ENCODE results near the gene GHRL. TPM values are rescaled to one million over a fixed set of nuclear protein-coding genes. Genes with fewer than 3 reads are reported as not detected.

Gene GHRL
- total RNA-seq, 1 experiment from 2014 or later = not detected

- TF ChIP-seq RAD21 (IDR thresholded peaks at IDR 0.05; ENCODE audit: low read depth) (no peak), EGR1 (IDR thresholded peaks at IDR 0.05; ENCODE audit: low read depth) (no peak)
Observed at GRCh38 chr3:10317961-10318350, 25.2 kb upstream of the GHRL start (continued).

- Histone ChIP-seq H3K27ac (ENCODE audit: low read depth, low read length) (no peak overlapping the region), H3K9ac (ENCODE audit: low read length) (no peak overlapping the region), H3K4me1 (ENCODE audit: control insufficient read depth in 1 of 2, insufficient read depth in 2 of 2, low read length in 2 of 2) (peaks cover 0 to 19% of the 10 kb centered on the region in 2 experiments; a peak in 2 of 4 replicates), H3K79me2 (ENCODE audit: insufficient read depth, low read length) (peaks cover 40% of the 10 kb centered on the region), H3K9me3 (ENCODE audit: control insufficient read depth in 1 of 2, insufficient read depth in 1 of 2, low read depth in 1 of 2, low read length in 2 of 2) (no peaks in the 10 kb centered on the region), H3K4me2 (ENCODE audit: low read length) (no peak overlapping the region), H4K20me1 (ENCODE audit: insufficient read depth) (0 out of 2 replicates have a peak, but pooled peaks cover 4% of the 10 kb centered on the region), H3K9me2 (ENCODE audit: insufficient read depth) (no peaks in the 10 kb centered on the region), H3K4me3 (replicated peaks in 1 of 2; ENCODE audit: low read depth in 1 of 2, low read length in 2 of 2) (no peak overlapping the region), H3K27me3 (ENCODE audit: insufficient read depth, low read length) (no peaks in the 10 kb centered on the region), H3K36me3 (ENCODE audit: control insufficient read depth in 1 of 2, insufficient read depth in 2 of 2, low read length in 2 of 2) (peaks cover 42 to 57% of the 10 kb centered on the region in 2 experiments; a peak in 3 of 4 replicates), H2AFZ (ENCODE audit: low read depth, low read length, poor library complexity, severe bottlenecking) (no peak overlapping the region)
- intact Hi-C loops (cut with micrococcal nuclease) = no loop called here
- no TSS peak for BruUV-seq (replicated peaks)
- ATAC-seq (no peak), DNase-seq (ENCODE audit: low read depth, low spot score) (no peak)
- RAD21 ChIA-PET (ENCODE audit: low non-redundant PET in 1 of 2, low total read pairs in 2 of 2, uncharacterized antibody in 2 of 2, unreplicated experiment in 2 of 2) = no interaction called here
- TF ChIP-seq YY1 (IDR thresholded peaks at IDR 0.05; ENCODE audit: extremely low read depth, insufficient replicate concordance, low read depth, low read length) (no peak), SRF (IDR thresholded peaks at IDR 0.05; ENCODE audit: low read depth) (no peak), FOSL1 (IDR thresholded peaks at IDR 0.05; ENCODE audit: low read depth) (no peak), EGR1 (IDR thresholded peaks at IDR 0.05; ENCODE audit: low read depth) (no peak), JUND (IDR thresholded peaks at IDR 0.05) (no peak), ZBTB33 (IDR thresholded peaks at IDR 0.05; ENCODE audit: extremely low read depth, insufficient replicate concordance, low read length) (no peak), REST (IDR thresholded peaks at IDR 0.05; ENCODE audit: low read depth) (no peak), EZH2phosphoT487 (IDR thresholded peaks at IDR 0.05; ENCODE audit: borderline replicate concordance) (no peak), SP1 (IDR thresholded peaks at IDR 0.05; ENCODE audit: low read depth) (no peak), POLR2AphosphoS5 (IDR thresholded peaks at IDR 0.05; ENCODE audit: low read depth, low read length) (no peak), POLR2A (IDR thresholded peaks at IDR 0.05; ENCODE audit: borderline replicate concordance, extremely low read depth, insufficient read depth, insufficient read length) (no peak), MAX (IDR thresholded peaks at IDR 0.05) (no peak), RAD21 (IDR thresholded peaks at IDR 0.05; ENCODE audit: low read depth) (no peak), EZH2 (IDR thresholded peaks at IDR 0.05) (no peak), ELF1 (IDR thresholded peaks at IDR 0.05; ENCODE audit: borderline replicate concordance, low read depth) (no peak), ATF3 (IDR thresholded peaks at IDR 0.05) (no peak), ZNF274 (IDR thresholded peaks at IDR 0.05; ENCODE audit: low read depth, low read length) (no peak)
- POLR2A ChIA-PET = no interaction called here
- CTCF ChIA-PET = no interaction called here
Observed at GRCh38 chr3:10317311-10317960, 24.7 kb upstream of the GHRL start.

Measured in HCT116 (cell line).